ENCODE measurements around the gene CALML3. TPM values are rescaled to one million over a fixed set of nuclear protein-coding genes. Genes with fewer than 3 reads are reported as not detected.
A peak's percentile ranks its signal among the peaks of the same experiment; 100 is the strongest.

The CALML3 gene
- total and polyA plus RNA-seq, 2 of the 13 experiments (the other 11 are each of a cell fraction or from before 2014, with no cell fraction given) = not detected

DNA sequence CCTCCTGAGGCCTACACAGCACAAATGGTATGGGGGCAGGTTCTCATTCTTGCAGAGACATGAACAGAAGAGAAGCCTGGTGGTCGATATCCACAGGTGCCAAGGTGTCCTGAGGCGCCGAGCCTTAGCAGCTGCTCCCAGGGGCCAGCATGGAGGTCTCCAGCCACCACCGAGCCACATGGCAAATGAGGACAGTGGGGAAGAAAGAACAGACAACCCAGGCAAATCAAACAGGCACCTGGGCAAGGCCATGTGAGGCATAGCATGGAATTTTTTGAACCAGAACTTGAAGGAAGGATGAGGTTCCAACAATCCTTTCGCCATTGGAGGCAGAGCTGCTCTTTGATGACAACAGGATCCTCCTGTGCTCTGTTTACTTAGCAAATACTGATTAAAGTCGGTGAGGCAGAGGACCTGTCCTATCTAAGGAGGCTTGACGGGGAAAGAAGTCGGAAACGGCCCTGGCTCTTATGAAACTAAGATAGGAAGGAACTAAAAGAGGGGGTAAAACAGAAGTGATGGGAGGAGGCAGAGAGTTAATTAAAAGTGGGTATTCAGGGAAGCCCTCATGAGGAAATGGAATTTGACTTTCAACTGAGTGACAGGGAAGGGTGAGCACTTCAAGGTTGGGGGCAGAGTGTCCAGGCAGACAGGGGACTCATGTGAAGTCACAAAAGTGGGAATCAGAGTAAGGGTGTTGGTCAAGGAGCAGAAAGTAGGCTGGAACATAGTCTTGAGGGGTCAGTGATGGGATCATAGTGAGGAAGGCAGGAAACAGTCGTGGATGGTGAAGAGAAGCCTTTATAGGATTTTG is 8.6 kb upstream of the CALML3 start (continued):
- TF ChIP-seq HDAC1 (CRISPR knock-in tag; IDR thresholded peaks at IDR 0.05) = peak; percentile 26; the same call in 1 of the 2 replicates
- TF ChIP-seq NR2C2 (CRISPR knock-in tag; IDR thresholded peaks at IDR 0.05; ENCODE audit: borderline replicate concordance) = no peak
- TF ChIP-seq, protein P1, sequence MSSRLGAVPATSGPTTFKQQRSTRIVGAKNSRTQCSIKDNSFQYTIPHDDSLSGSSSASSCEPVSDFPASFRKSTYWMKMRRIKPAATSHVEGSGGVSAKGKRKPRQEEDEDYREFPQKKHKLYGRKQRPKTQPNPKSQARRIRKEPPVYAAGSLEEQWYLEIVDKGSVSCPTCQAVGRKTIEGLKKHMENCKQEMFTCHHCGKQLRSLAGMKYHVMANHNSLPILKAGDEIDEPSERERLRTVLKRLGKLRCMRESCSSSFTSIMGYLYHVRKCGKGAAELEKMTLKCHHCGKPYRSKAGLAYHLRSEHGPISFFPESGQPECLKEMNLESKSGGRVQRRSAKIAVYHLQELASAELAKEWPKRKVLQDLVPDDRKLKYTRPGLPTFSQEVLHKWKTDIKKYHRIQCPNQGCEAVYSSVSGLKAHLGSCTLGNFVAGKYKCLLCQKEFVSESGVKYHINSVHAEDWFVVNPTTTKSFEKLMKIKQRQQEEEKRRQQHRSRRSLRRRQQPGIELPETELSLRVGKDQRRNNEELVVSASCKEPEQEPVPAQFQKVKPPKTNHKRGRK (CRISPR knock-in tag; IDR thresholded peaks at IDR 0.05) = peak; percentile 94; the same call in 1 of the 2 replicates
- peak; percentile 74 for TF ChIP-seq TCF7 (IDR thresholded peaks at IDR 0.05; ENCODE audit: low read depth)
- TF ChIP-seq ZNF331 (CRISPR knock-in tag; IDR thresholded peaks at IDR 0.05) = peak; percentile 50; the same call in 1 of the 2 replicates
- 0 out of 2 replicates have a peak, but pooled peaks have one; percentile 23 for TF ChIP-seq BRD4 (CRISPR knock-in tag; IDR thresholded peaks at IDR 0.05)
- 0 out of 2 replicates have a peak, but pooled peaks have one; percentile 64 for TF ChIP-seq ZNF263 (CRISPR knock-in tag; IDR thresholded peaks at IDR 0.05)
- no peak for TF ChIP-seq ZBTB7A (CRISPR knock-in tag; IDR thresholded peaks at IDR 0.05)
- TF ChIP-seq HMG20A (CRISPR knock-in tag; IDR thresholded peaks at IDR 0.05; ENCODE audit: borderline replicate concordance) = peak; percentile 19; the same call in 1 of the 2 replicates
- no peak for TF ChIP-seq ZBTB8A (CRISPR knock-in tag; IDR thresholded peaks at IDR 0.05; ENCODE audit: borderline replicate concordance, low read depth)
- TF ChIP-seq ZNF564 (CRISPR knock-in tag; IDR thresholded peaks at IDR 0.05) = peak; percentile 45; the same call in 1 of the 2 replicates
- no peak for TF ChIP-seq RXRA (CRISPR knock-in tag; IDR thresholded peaks at IDR 0.05)
- TF ChIP-seq NCOA2 (CRISPR knock-in tag; IDR thresholded peaks at IDR 0.05) = peak; percentile 70
- TF ChIP-seq, protein P2, sequence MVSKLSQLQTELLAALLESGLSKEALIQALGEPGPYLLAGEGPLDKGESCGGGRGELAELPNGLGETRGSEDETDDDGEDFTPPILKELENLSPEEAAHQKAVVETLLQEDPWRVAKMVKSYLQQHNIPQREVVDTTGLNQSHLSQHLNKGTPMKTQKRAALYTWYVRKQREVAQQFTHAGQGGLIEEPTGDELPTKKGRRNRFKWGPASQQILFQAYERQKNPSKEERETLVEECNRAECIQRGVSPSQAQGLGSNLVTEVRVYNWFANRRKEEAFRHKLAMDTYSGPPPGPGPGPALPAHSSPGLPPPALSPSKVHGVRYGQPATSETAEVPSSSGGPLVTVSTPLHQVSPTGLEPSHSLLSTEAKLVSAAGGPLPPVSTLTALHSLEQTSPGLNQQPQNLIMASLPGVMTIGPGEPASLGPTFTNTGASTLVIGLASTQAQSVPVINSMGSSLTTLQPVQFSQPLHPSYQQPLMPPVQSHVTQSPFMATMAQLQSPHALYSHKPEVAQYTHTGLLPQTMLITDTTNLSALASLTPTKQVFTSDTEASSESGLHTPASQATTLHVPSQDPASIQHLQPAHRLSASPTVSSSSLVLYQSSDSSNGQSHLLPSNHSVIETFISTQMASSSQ (IDR thresholded peaks at IDR 0.05; ENCODE audit: low read depth) = 0 out of 2 replicates have a peak, but pooled peaks have one; percentile 19
- TF ChIP-seq, protein P2 (CRISPR knock-in tag; IDR thresholded peaks at IDR 0.05; ENCODE audit: borderline replicate concordance) = peak; percentile 48; the same call in 1 of the 2 replicates
- TF ChIP-seq HNF4A (CRISPR knock-in tag; IDR thresholded peaks at IDR 0.05) = 0 out of 2 replicates have a peak, but pooled peaks have one; percentile 16
- TF ChIP-seq ZNF501 (CRISPR knock-in tag; IDR thresholded peaks at IDR 0.05) = 0 out of 2 replicates have a peak, but pooled peaks have one; percentile 26
- TF ChIP-seq KMT2A (CRISPR knock-in tag; IDR thresholded peaks at IDR 0.05) = no peak

Measured in HepG2 (cell line).